HG02571 (cell line): ENCODE data around the gene MRPS2.
"Not testable (repeated sequence)": the region's sequence is repeated elsewhere in the genome, so short reads cannot be mapped to it uniquely, and the experiment has no call there.

ENCODE experiments used
- ATAC-seq: cut with Tn5 transposase; IDR thresholded peaks from one replicate; pipeline ENCODE4 v1.9.1; 2021; ENCODE audit warnings: mild to moderate bottlenecking, moderate library complexity; ENCODE audit not compliant: unreplicated experiment

Gene MRPS2

GRCh38 chr9:135513351-135513846, 12.9 kb downstream of the MRPS2 start:
- no peak for ATAC-seq

DNA sequence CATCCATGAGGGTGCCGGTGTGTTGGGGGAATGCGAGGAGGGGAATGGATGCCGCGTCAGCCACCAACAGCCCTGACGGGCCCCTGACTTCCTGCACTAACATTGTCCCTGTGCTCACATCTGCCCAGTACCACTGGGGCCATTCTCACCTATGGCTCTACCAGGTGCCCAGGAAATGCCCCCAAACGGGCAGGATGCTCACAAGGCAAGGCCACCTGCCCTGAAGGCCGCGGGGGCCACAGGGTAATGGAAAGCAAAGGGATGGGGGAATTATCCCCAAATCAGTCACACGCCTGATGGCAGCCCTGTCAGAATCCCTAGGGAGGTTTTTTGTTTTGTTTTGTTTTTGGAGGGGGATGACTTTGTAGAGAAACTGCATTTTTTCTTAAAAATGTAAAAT, 13.4 kb downstream of the MRPS2 start:
- not testable (repeated sequence) for ATAC-seq

DNA sequence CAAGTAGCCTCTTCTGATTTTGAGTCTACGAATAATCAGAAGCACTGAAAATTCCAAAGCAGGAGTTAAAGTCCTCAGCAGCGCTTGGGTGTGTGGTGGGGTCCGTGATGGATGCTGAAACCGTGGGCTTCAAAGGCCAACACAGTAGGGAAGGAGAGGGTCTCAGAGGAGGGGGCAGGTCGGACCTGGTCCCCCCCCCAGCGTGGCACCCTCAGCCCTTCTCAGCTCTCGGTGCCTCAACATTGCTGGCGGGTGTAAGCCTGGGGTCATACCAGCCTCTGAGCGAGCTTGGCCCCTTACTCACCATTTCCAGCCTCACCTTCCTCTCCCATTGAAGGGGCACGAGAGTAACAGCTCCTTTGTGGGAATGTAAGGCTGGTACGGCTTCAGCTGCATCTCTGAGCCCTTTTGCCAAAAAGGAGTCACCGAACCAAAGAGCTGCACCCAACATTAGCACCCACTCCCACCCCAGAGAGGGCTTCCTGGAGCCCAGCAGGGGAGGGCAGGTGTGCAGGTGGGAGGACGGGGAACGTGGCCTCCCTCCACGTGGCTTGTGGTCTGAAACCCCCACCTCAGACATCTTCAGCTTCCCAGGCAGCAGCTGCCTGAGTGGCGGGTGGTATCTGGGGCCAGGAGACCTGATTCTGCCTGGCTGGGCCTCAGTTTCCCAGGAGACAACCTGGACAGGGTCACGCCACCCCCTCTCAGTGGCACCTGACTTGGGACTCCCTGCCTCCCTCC, 14.0 kb downstream of the MRPS2 start:
- no peak for ATAC-seq

DNA sequence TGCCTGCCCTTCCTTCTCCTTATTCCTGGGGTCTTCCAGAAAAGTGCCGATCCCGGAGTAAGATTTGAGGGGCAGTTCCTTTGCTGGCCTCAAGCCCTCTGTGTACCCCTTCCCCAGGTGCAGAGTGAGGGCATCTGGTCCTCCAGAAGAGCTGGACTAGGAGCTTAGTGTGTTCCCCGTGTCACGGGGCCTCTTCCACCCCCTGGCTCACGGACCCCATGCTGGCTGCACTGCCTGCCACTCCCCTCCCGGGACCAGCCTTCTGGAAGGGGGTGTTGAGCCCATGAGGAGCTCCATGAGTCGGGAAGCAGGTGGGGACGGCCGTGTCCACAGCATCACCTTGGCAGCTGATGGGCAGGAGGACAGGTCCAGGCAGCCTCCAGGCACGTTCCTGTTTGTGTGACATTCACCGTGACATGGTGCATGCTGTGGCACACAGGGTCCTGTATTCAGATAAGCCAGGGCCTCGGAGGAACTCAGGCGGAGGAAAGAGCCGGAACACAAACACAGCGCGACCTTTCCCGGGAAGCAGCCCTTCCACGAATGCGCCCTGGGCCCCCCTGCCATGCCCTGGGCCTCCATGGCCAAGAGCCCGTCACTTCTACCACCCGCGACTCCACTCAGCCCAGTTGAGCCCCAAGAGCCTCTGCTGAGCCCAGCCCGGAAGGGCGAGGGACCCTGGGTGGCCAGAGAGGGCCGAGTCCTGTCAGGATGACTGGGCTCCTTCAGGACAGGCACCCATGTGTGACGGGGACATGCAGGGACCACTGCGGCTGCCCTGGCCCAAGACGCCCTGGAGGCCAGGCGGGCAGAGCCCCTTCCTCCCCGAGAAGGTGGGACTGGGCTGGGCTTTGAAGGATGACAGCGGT, 14.8 kb downstream of the MRPS2 start:
- no peak for ATAC-seq

DNA sequence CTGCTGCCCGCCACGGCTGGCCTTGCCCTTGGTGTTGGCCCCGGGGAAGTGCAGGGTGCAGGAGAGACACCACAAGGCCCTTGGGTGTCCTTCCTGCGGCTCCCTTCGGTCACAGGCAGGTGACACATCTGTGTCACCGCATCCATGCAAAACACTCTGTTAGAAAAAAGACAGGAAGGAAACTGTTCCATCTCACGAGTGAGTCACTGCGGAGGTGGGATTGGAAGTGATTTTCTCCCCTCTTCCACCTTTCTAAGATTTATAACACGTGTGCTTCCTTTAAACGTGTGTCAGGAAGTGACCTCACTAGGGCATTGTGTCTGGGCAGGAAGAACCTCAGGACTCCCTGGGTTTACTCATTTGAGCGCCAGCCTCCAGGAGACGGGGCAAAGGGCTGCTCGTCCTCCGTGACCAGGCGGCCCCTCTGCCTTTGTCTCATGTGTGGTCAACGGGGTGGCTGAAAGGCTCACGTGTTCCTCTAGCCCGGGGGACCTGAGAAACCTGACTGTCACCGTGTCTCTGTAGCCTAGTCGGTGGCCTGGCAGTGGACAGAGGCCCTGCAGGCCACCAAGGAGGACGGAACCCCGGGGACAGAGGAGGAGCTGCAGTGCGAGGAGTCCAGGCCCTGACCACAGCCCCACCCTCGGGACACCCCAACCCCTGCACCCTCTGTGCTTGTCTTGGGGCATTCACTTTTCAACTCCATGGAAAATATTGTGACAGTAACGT, 15.8 kb downstream of the MRPS2 start:
- ATAC-seq, result no peak

DNA sequence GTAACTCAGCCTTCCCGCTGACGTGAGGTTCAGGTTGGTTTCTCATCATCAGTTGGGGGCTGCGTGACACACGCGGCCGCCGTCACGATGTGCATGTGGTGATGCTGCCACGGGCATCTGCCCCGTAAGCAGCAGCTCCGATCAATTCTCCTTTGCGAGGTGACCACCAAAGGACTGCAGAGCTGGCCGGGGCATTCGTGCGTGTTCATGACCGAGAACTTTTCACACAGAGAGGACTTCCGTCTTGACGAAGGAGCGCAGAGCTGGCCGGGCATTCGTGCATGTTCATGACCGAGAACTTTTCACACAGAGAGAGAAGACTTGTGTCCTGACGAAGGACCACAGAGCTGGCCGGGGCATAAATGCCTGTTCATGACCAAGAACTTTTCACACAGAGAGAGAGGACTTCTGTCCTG, 16.9 kb downstream of the MRPS2 start:
- no peak for ATAC-seq

DNA sequence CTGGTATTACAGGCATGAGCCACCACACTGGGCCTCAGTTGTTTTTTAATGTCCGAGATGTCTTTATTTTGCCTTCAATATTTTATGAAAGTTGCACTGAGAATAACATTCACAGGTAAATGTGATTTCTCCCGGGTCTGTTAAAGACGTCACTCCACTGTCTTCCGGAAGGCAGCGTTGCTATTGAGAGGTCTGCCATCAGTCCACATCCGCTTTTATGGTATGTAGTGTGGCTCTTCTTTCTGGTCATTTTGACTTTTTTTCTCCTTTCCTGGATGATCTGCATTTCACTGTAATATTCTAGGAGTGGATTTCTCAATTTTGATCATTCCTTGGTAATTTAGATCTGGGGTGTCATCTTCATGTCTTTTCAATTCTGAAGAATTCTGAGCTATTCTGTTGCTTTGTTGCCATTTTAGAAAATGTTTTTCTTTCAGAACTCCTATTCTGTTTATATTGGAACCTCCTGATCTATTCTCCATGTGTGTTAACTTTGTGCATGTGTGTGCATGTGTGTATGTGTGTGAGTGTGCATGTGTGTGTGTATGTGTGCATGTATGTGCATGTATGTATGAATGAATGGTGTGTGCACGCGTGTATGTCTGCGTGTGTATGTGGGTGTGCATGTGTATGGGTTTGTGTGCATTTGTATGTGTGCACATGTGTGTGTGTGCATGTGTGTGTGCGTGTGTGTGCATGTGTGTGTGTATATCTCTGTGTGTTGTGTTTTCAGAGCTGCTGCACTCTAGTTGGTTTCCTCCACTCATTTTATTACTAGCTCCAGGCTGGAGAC, 18.9 kb downstream of the MRPS2 start:
- no peak for ATAC-seq

DNA sequence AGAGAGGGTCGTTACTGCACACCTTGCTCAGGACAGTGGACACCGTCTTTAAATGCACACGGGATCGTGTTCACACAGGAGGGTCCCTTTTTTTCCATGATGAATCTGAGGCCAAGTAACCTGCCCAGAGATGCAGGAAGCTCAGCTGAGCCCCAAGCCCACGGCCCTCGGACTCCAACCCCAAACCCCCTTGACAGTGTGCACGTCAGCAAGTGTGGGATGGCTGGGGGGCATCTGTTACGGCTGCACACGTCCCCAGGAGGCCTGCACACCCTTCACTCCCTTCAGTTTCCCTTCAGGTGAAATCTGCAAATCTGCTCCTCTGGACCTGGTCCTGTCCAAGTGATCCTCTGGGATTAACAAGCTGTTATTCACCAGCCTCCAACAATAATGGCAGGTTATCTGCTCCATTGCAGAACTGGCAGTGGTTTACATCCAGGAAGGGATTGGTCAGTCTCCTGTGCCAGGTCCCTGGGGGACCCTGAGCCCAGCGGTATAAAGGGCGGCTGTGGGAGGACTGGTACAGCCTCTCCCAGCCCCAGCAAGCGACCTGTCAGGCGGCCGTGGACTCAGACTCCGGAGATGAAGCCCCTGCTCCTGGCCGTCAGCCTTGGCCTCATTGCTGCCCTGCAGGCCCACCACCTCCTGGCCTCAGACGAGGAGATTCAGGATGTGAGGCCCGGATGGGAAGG, 20.6 kb downstream of the MRPS2 start, which contains the start of gene LCN1:
LCN1 (plus strand) TSS at position 525 of the 692 bp plus-strand sequence; CDS start at position 583, 58 bp downstream.
- no peak for ATAC-seq

GRCh38 chr9:135521608-135522095, 21.2 kb downstream of the MRPS2 start:
- ATAC-seq, result no peak

DNA sequence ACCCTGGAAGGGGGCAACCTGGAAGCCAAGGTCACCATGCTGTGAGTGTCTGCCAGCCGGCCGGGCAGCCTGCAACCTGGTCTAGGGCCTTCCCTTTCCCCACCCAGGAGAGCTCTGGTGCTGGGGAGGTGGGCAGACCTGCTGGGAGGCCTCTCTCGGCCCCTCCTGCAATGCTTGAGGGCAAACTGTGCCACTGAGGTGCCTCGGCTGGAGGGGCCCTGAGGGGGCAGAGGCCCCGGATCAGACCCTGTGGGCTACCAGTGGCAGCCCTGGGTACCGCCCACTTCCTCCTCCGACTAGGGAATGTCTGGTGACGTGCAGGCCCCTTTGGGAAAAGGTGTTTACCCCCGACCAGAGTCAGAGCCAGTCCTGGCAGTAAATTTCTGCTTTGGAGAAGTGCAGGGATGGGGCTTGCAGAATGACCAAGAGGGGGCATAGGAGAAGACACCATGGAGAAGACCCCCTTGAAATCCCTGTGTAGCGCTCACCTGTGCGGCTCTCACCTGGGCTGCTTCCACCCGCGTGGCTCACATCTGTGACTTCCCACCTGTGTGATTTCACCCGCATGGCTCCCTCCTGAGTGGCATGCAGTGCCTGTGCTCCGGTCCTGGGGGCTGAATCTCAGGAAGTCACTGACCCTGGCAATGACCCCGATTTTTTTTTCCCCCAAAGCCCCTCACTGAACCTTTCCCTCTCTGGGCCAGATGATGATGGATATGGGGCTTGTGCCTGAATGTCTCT, 21.8 kb downstream of the MRPS2 start:
- ATAC-seq, result no peak

GRCh38 chr9:135522931-135523330, 22.4 kb downstream of the MRPS2 start:
- no peak for ATAC-seq

- ATAC-seq, result no peak
These were observed 23.1 kb downstream of the MRPS2 start for GRCh38 chr9:135523521-135524129.

GRCh38 chr9:135524130-135524861, 23.8 kb downstream of the MRPS2 start:
- no peak for ATAC-seq

DNA sequence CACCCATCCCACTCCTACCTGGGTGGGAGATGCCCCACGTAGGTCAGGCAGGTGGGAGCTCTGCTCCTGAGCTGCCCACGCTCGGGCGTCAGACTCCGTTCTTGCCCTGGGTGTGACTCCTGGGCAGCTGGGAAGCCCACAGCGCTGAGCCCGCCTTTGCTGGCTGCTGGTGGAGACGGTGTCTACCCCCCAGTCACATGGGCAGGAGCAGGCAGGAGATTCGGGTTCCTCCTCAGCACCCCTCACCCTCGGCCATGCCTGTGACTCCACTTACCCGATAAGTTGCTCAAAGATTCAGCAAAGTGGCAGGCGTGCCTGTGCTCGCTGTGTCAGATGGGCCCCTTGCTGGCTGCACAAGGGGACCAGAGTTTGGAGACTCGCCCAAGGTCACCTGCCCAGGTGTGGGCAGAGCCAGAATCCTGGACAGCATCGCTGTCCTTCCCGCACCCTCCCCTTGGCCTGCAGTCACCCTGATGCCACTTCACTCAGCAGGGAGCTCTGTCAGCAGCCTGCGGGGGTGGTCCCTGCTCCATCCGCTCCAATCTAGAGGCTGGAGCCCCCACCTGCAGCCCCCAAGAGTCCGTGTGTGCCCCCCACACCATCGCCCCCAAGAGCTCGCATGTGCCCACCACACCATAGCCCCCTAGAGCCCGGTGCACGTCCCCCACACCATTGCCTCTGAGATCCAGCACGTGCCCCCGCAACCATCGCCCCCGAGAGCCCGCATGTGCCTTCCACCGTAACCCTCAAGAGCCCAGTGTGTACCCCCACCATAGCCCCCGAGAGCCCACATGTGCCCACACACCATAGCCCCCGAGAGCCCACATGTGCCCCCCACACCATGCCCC, 25.0 kb downstream of the MRPS2 start:
- no peak for ATAC-seq

DNA sequence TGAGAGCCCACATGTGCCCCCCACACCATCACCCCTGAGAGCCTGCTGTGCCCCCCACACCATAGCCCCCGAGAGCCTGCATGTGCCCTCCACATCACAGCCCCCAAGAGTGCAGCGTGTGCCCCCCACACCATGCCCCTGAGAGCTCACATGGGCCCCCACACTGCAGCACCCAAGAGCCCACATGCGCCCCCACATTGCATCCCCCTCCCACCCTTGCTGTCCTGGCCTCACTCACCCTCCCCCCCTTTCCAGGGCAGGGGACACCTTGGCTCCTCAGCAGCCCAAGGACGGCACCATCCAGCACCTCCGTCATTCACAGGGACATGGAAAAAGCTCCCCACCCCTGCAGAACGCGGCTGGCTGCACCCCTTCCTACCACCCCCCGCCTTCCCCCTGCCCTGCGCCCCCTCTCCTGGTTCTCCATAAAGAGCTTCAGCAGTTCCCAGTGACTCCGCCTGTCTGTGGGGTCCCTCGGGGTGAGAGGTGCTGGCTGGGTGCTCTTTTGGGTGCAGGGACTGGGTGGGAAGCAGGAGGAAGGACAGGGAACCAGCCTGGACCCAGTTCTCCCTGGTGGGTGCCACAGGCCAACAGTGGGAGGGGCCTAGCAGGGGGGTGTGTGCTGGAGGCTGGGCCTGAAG, 25.7 kb downstream of the MRPS2 start:
- no peak for ATAC-seq
